ENCODE results near the gene COQ10A. TPM values are rescaled to one million over a fixed set of nuclear protein-coding genes. Genes with fewer than 3 reads are reported as not detected.

COQ10A gene
- total and polyA plus RNA-seq, 9 of the 15 experiments (the other 6 are each of a cell fraction or from before 2014, with no cell fraction given): 3.1 to 26.4 (median 12.7) TPM

GRCh38 chr12:56282030-56282429 is 15.3 kb downstream of the COQ10A start:
- BruUV-seq (replicated peaks): no TSS peak

More at GRCh38 chr12:56282030-56282429, 15.3 kb downstream of the COQ10A start:
- H3K4me3 ChIP-seq: no peak overlapping the region
- WGBS (ENCODE audit: insufficient coverage, low coverage, missing lambda C conversion rate): 96% methylated on average over 6 of the region's 6 CpGs
- H4K20me1 ChIP-seq (replicated peaks; ENCODE audit: control insufficient read depth, insufficient read depth, low read length): no peaks in the 10 kb centered on the region
- H3K79me2 ChIP-seq (ENCODE audit: control insufficient read depth, insufficient read depth, low read length): peaks cover 13% of the 10 kb centered on the region; the same call in 2 of the 3 replicates
- no peaks in the 10 kb centered on the region for H3K9me1 ChIP-seq (ENCODE audit: control insufficient read depth, insufficient read depth, low read length)
- ChIA-PET CTCF (ENCODE audit: low intra/inter-chr PET ratio) (no interaction called here), POLR2A (no interaction called here)
- no peak overlapping the region for H3K9ac ChIP-seq (ENCODE audit: insufficient read depth in 1 of 2, low read depth in 2 of 2, low read length in 2 of 2)
- no peaks in the 10 kb centered on the region for H3K4me1 ChIP-seq (replicated peaks in 1 of 2; ENCODE audit: control insufficient read depth in 2 of 2, insufficient read depth in 2 of 2, low read length in 2 of 2)
- no peaks in the 10 kb centered on the region for H3K27me3 ChIP-seq (ENCODE audit: control insufficient read depth in 2 of 2, insufficient read depth in 2 of 2, low read length in 2 of 2)
- no peak overlapping the region for H2AFZ ChIP-seq (ENCODE audit: low read depth, low read length)
- in situ Hi-C loops (cut with MboI) (no loop called here), intact Hi-C loops (cut with micrococcal nuclease) (no loop called here)
- no peak overlapping the region for H3K4me2 ChIP-seq (ENCODE audit: insufficient read depth, low read length)
- no peak for ATAC-seq
- DNase-seq (ENCODE audit: extremely low read depth in 1 of 4, low spot score in 3 of 4): no peak
- no peak overlapping the region for H3K27ac ChIP-seq (ENCODE audit: extremely low read depth, low read depth, low read length)
- peaks cover 92% of the 10 kb centered on the region for H3K36me3 ChIP-seq (ENCODE audit: control insufficient read depth, insufficient read depth, low read length)
- FAIRE-seq: no peak
- TF ChIP-seq HDGF (IDR thresholded peaks at IDR 0.05) (no peak), HDAC8 (tag; IDR thresholded peaks at IDR 0.05) (no peak), CHCHD3 (CRISPR knock-in tag; IDR thresholded peaks at IDR 0.05) (no peak), RBBP5 (IDR thresholded peaks at IDR 0.05; ENCODE audit: borderline replicate concordance, insufficient read depth, low read length, poor library complexity, severe bottlenecking) (no peak), NFIX (CRISPR knock-in tag; IDR thresholded peaks at IDR 0.05; ENCODE audit: low read depth) (no peak), DEAF1 (CRISPR knock-in tag; IDR thresholded peaks at IDR 0.05) (no peak), SMARCA5 (IDR thresholded peaks at IDR 0.05) (no peak), LCOR (CRISPR knock-in tag; IDR thresholded peaks at IDR 0.05) (no peak), NR2F6 (CRISPR knock-in tag; IDR thresholded peaks at IDR 0.05) (no peak), SMAD3 (CRISPR knock-in tag; conservative IDR thresholded peaks at IDR 0.05) (no peak), MCM5 (IDR thresholded peaks at IDR 0.05; ENCODE audit: low read depth) (no peak), ZNF551 (CRISPR knock-in tag; IDR thresholded peaks at IDR 0.05) (no peak)
- no peaks in the 10 kb centered on the region for H3K9me3 ChIP-seq (replicated peaks; ENCODE audit: control insufficient read depth, insufficient read depth, low read depth, low read length)

Measured in K562 (cell line).